ENCODE measurements around the gene CLASRP. TPM values are rescaled to one million over a fixed set of nuclear protein-coding genes. Genes with fewer than 3 reads are reported as not detected.

CLASRP gene
- total RNA-seq, 1 donor from 2014 or later, result 109 TPM

GRCh38 chr19:45051929-45052579 is 13.2 kb downstream of the CLASRP start:
- intact Hi-C loops (cut with DNase I), result no loop called here

DNA sequence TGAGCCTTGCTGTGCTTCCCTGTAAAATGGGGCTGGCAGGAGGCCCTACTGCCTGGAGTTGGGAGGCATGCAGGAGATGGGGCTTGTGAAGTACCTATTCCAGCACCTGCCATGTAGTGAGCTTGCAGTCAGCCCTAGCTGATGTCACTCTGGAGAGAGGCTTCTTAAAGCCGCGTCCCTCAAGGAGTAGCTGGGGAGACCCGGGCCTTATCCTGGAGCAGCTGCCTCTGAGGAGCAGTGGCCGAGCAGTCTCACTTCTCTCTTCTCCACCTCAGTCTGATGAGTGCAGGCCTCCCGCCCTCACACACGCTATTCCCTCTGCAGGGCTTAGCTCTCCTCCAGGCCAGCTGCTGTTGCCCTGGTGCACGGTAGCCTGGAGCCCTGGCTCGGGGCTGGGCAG is 18.0 kb downstream of the CLASRP start:
- intact Hi-C loops (cut with DNase I), result no loop called here
- DNase-seq (ENCODE audit: low spot score) (no peak), ATAC-seq (no peak)

More at GRCh38 chr19:45051929-45052579, 13.2 kb downstream of the CLASRP start:
- ATAC-seq (no peak), DNase-seq (ENCODE audit: low spot score) (no peak)

- DNase-seq (ENCODE audit: low spot score) (no peak), ATAC-seq (peak; percentile 23)
- intact Hi-C loops (cut with DNase I), result no loop called here
Measured at GRCh38 chr19:45057444-45057843, 18.6 kb downstream of the CLASRP start.

- DNase-seq (ENCODE audit: low spot score) (no peak), ATAC-seq (no peak)
- intact Hi-C loops (cut with DNase I), result no loop called here
Measured at GRCh38 chr19:45058622-45059159, 19.8 kb downstream of the CLASRP start.

DNA sequence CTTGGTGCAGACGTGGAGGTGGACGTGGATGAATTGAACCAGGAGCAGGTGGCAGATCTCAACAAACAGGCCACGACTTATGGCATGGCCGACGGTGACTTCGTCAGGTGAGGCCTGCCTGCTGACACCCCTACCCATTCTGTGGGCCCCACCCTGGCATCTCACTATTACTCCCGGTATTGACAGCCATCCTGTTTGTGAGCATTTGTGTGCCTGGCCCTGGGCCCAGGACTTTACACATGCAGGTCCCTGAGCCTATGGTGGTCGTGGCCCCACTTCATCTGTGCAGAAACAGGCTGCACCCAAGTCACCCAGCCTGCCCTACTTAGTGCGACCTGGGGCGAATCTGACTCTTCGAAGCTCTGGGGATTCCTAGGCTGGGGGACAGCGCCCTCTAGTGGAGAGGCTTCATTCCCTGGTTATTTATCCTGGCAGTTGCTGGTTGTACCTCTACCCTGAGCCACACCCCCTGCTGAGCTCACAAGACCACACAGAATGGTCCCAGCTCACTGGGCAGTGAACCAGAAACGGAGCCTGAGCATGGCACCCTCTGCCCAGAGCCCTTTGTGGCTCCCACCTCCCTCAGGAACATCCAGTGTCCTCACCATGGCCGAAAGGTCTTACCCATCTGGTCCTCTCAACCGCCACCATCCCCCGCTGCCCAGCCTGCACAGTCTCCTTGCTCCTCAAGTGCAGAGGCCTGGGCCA is 20.6 kb downstream of the CLASRP start:
- intact Hi-C loops (cut with DNase I), result no loop called here
- ATAC-seq (peak; percentile 29), DNase-seq (ENCODE audit: low spot score) (peak; percentile 81)

- DNase-seq (ENCODE audit: low spot score) (no peak), ATAC-seq (no peak)
- intact Hi-C loops (cut with DNase I), result no loop called here
Measured at GRCh38 chr19:45061965-45062364, 23.1 kb downstream of the CLASRP start.

- intact Hi-C loops (cut with DNase I), result no loop called here
- DNase-seq (ENCODE audit: low spot score) (no peak), ATAC-seq (no peak)
Measured at GRCh38 chr19:45063851-45064801, 25.3 kb downstream of the CLASRP start.

GRCh38 chr19:45066921-45067661 is 28.2 kb downstream of the CLASRP start:
- DNase-seq (ENCODE audit: low spot score) (no peak), ATAC-seq (no peak)
- intact Hi-C loops (cut with DNase I), result no loop called here

DNA sequence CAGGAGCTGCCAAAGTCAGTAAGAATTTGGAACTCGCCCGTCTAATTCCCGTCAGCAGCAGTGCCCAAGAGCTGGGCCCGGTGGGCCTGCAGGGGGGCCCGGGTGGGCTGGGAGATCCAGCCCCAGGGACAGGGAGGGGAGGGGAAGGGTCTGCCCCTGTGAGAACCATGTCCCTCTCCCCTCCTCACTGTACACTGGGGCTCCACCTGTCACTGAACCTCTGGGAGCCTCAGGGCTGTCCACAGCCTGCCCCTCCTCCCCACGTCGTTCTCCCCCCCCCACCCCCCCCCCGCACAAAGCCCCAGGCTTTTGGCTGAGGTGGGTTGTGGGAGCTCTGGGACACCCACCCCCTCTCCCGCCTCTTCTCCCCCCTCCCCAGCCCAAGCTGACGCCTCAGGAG is 29.2 kb downstream of the CLASRP start:
- ATAC-seq (no peak), DNase-seq (ENCODE audit: low spot score) (no peak)
- intact Hi-C loops (cut with DNase I), result no loop called here

GRCh38 chr19:45069056-45069455 is 30.2 kb downstream of the CLASRP start:
- intact Hi-C loops (cut with DNase I), result no loop called here
- peak; percentile 49 for ATAC-seq
- no peak for DNase-seq (ENCODE audit: low spot score)

DNA sequence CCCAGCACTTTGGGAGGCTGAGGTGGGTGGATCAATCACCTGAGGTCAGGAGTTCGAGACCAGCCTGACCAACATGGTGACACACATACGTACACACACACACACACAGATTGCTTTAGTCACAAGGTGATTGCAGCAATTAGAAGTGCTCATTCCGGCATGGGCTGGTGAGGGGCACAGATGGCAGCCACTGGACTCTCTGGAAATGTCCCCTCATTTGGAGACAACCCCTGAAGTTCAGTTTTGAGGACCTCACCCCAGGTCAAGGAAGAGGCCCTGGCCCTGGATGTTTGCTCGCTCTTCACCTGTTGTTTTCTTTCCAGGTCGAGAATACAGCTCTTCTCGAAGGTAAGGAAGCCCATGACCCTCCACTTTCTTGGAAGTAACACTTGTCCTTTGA is 31.4 kb downstream of the CLASRP start:
- DNase-seq (ENCODE audit: low spot score) (no peak), ATAC-seq (no peak)
- intact Hi-C loops (cut with DNase I), result no loop called here

DNA sequence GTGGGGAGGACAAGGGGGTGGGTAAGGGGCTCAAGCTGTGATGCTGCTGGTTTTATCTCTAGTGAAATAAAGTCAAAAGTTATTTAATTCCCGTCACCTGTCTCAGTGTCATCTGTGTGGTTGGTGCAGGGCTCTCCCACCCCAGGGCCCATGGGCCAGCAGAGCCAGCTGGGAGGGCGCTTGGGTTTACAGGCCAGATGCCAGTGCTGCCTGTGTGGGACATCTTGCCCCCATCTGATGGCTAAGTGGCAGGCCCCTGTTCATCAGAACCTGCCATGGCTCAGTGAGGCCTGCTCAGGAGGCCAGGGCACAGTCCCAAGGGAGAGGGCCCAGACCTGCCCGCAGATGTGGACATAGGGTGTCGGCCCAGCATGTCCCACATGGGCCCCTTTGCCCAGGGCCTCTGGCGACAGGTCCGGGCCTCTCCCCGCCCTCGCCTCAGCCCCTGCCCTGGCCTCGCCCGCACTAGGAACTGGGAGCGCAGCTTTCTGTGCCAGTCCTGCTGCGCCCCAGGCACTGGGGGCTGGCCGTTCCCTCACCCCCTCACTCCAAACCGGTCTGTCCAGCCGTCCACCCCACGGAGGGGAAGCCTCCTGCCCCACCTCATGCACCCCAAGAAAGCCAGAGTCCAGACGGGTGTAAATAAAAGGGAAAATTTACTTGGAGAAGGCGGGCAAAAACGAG is 32.2 kb downstream of the CLASRP start:
- ATAC-seq, result no peak
- intact Hi-C loops (cut with DNase I), result no loop called here
- DNase-seq (ENCODE audit: low spot score), result no peak

DNA sequence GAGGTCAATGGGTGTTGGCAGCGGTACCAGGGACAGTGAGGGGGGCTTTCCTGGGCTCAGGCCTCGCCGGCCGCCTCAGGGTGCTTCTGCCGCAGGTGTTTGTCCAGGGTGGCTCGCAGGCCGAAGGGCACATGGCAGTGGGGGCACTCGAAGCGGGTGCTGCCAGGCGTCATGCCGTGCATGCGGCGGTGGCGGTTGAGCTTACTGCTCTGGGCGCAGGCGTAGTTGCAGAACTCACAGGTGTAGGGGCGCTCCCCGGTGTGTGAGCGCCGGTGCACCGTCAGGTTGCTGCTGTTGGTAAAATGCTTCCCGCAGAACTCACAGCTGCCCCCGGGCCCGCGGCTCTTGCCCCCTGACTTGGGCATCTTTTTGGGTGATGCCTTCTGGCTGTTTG is 32.7 kb downstream of the CLASRP start:
- intact Hi-C loops (cut with DNase I), result no loop called here
- DNase-seq (ENCODE audit: low spot score) (no peak), ATAC-seq (no peak)

DNA sequence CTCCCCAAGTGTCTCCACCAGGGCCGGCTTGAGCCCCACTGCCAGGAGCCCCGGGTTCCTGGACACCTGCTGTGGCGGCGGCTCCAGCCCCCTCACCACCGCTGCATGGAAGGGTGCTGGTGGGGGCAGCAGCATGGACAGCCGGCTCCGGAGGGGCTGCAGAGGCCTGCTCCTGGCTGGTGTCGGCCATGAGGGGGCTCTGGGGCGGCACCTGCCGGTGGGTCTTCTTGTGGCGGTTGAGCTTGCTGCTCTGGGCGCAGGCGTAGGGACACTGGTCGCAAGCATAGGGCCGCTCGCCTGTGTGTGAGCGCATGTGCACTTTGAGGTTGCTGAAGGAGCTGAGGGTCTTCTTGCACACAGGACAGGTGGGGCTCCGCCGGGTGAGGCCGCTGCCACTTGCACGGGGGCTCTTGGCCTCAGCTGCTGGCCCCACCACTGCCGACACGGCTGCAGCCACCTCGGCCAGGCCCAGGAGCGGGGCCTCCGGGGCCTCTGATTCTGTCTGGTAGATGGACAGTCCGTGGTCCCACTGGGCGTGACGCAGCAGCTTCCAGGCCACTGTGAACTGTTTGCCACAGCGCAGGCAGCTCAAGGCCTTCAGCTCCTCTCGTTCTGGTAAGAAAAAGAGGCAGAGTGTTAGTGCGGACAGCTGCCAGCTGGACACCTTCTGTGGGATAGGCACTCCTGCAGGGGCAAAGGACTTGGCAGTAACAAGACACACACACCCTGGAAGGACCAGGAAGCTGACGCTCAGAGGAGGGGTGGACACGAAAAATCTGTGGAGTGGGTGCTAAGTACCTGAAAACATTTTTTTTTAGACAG is 33.3 kb downstream of the CLASRP start:
- no peak for DNase-seq (ENCODE audit: low spot score)
- ATAC-seq, result no peak
- intact Hi-C loops (cut with DNase I), result no loop called here

GRCh38 chr19:45074744-45075300 is 36.0 kb downstream of the CLASRP start:
- ATAC-seq (no peak), DNase-seq (ENCODE audit: low spot score) (no peak)
- intact Hi-C loops (cut with DNase I), result no loop called here

- peak; percentile 68 for ATAC-seq
- intact Hi-C loops (cut with DNase I), result no loop called here
- DNase-seq (ENCODE audit: low spot score), result peak; percentile 77
Measured at GRCh38 chr19:45075301-45076028, 36.6 kb downstream of the CLASRP start.
